Measurements from ENCODE around the gene OBSCN. TPM values are rescaled to one million over a fixed set of nuclear protein-coding genes. Genes with fewer than 3 reads are reported as not detected.

OBSCN gene
- total RNA-seq, 1 donor from 2014 or later = 16.9 TPM

DNA sequence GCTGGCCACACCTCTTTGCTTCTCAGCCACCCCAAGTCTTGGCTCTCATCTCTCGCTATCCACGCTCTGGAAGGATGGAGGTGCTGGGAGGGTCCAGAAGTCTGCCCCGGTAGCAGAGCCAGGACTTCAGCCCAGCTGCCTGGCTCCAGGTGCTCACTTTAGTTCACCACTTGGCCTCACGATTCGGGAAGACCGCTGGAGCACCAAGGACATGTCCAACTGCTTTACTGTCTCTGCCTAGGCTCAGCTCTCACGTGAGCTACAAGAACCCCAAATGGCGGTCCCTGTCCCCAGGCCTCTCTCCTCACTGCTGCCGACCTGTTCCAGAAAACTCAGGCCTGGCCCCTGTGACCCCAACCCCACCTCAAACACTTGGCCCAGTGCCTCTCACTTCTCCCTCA lies 195.4 kb downstream of the OBSCN start:
- Mint-ChIP-seq H3K27ac (ENCODE audit: unreplicated experiment) (no peak overlapping the region), H3K36me3 (ENCODE audit: low read depth, unreplicated experiment) (peaks cover 21% of the 10 kb centered on the region), H3K4me3 (ENCODE audit: unreplicated experiment) (peak overlapping the region; percentile 51), H3K4me1 (ENCODE audit: unreplicated experiment) (peaks cover 26% of the 10 kb centered on the region), H3K9me3 (ENCODE audit: unreplicated experiment) (no peaks in the 10 kb centered on the region), H3K27me3 (ENCODE audit: unreplicated experiment) (peaks cover 15% of the 10 kb centered on the region)
- DNase-seq (ENCODE audit: low spot score) = no peak
- TF ChIP-seq CTCF (IDR thresholded peaks at IDR 0.05; ENCODE audit: unreplicated experiment) = no peak

GRCh38 chr1:228404107-228404720 lies 196.4 kb downstream of the OBSCN start:
- H3K4me3 Mint-ChIP-seq (ENCODE audit: unreplicated experiment) = peak overlapping the region; percentile 98
- H3K9me3 Mint-ChIP-seq (ENCODE audit: unreplicated experiment) = no peaks in the 10 kb centered on the region
- TF ChIP-seq CTCF (IDR thresholded peaks at IDR 0.05; ENCODE audit: unreplicated experiment) = no peak
- peaks cover 26% of the 10 kb centered on the region for H3K4me1 Mint-ChIP-seq (ENCODE audit: unreplicated experiment)
- peak overlapping the region; percentile 72 for H3K27ac Mint-ChIP-seq (ENCODE audit: unreplicated experiment)
- no peak for DNase-seq (ENCODE audit: low spot score)
- peaks cover 21% of the 10 kb centered on the region for H3K36me3 Mint-ChIP-seq (ENCODE audit: low read depth, unreplicated experiment)
- H3K27me3 Mint-ChIP-seq (ENCODE audit: unreplicated experiment) = peaks cover 19% of the 10 kb centered on the region

GRCh38 chr1:228405200-228405978 lies 197.5 kb downstream of the OBSCN start:
- Mint-ChIP-seq H3K4me1 (ENCODE audit: unreplicated experiment) (peaks cover 26% of the 10 kb centered on the region), H3K36me3 (ENCODE audit: low read depth, unreplicated experiment) (peaks cover 18% of the 10 kb centered on the region), H3K27me3 (ENCODE audit: unreplicated experiment) (peaks cover 19% of the 10 kb centered on the region), H3K4me3 (ENCODE audit: unreplicated experiment) (peak overlapping the region; percentile 98), H3K9me3 (ENCODE audit: unreplicated experiment) (no peaks in the 10 kb centered on the region), H3K27ac (ENCODE audit: unreplicated experiment) (peak overlapping the region; percentile 88)
- no peak for TF ChIP-seq CTCF (IDR thresholded peaks at IDR 0.05; ENCODE audit: unreplicated experiment)
- DNase-seq (ENCODE audit: low spot score) = no peak

- Mint-ChIP-seq H3K4me3 (ENCODE audit: unreplicated experiment) (peak overlapping the region; percentile 98), H3K36me3 (ENCODE audit: low read depth, unreplicated experiment) (peaks cover 14% of the 10 kb centered on the region), H3K4me1 (ENCODE audit: unreplicated experiment) (peaks cover 26% of the 10 kb centered on the region), H3K27ac (ENCODE audit: unreplicated experiment) (peak overlapping the region; percentile 88), H3K9me3 (ENCODE audit: unreplicated experiment) (no peaks in the 10 kb centered on the region), H3K27me3 (ENCODE audit: unreplicated experiment) (peaks cover 19% of the 10 kb centered on the region)
- no peak for TF ChIP-seq CTCF (IDR thresholded peaks at IDR 0.05; ENCODE audit: unreplicated experiment)
- DNase-seq (ENCODE audit: low spot score) = no peak
Measured at GRCh38 chr1:228405979-228406228, 198.1 kb downstream of the OBSCN start.
